Subcutaneous adipose tissue (tissue), 4 donors: Measurements from ENCODE around the gene RALB. TPM values are rescaled to one million over a fixed set of nuclear protein-coding genes. Genes with fewer than 3 reads are reported as not detected.

ENCODE experiments used
- CTCF ChIP-seq: fragments of 450-650 bp; IDR thresholded peaks from one replicate; pipeline ENCODE4 v1.5.1; 2016; ENCODE audit warnings: low read depth, mild to moderate bottlenecking, control low read depth, antibody characterized with exemption, moderate library complexity
- total RNA-seq, 4 donors: library from RNA; depleted of rRNA; stranded (reverse); fragments of >200 nt; gene quantifications; one replicate each; pipeline ENCODE4 v1.1.0, GENCODE V29; 2016

The RALB gene
- total RNA-seq, 4 donors from 2014 or later = 54.2 to 84.0 (median 56.8) TPM

GRCh38 chr2:120245520-120246332 is 6.9 kb upstream of the RALB start:
- TF ChIP-seq CTCF = no peak

GRCh38 chr2:120246546-120247300 is 5.9 kb upstream of the RALB start:
- no peak for TF ChIP-seq CTCF

- TF ChIP-seq CTCF = no peak
Measured at GRCh38 chr2:120247851-120248250, 4.8 kb upstream of the RALB start.

- no peak for TF ChIP-seq CTCF
Measured at GRCh38 chr2:120250640-120251039, 2.0 kb upstream of the RALB start.

GRCh38 chr2:120251078-120251477 is 1.6 kb upstream of the RALB start:
- TF ChIP-seq CTCF = no peak

- TF ChIP-seq CTCF = no peak
Measured at GRCh38 chr2:120251880-120252224, 800 bp upstream of the RALB start.
